Suprapubic skin (tissue), 4 donors: ENCODE data around the gene ZMYND11.

Source experiments
- CTCF ChIP-seq, 2 donors: fragments of 200-600 bp in 1 of 2; fragments of 450-650 bp in 1 of 2; sonication (generic) in 1 of 2; IDR thresholded peaks; one replicate each; pipeline ENCODE4 v1.5.1; 2016 to 2019; ENCODE audit warnings: antibody characterized with exemption in 2 of 2, mild to moderate bottlenecking in 1 of 2, moderate library complexity in 1 of 2
- EP300 ChIP-seq: sonication (generic); formaldehyde crosslinking; IDR thresholded peaks from one replicate; pipeline ENCODE4 v1.6.1; 2017; ENCODE audit warnings: antibody characterized with exemption
- POLR2AphosphoS5 ChIP-seq, 3 donors: sonication (generic); formaldehyde crosslinking; IDR thresholded peaks; one replicate each; pipeline ENCODE4 v1.6.1; 2017; ENCODE audit warnings: antibody characterized with exemption in 3 of 3

DNA sequence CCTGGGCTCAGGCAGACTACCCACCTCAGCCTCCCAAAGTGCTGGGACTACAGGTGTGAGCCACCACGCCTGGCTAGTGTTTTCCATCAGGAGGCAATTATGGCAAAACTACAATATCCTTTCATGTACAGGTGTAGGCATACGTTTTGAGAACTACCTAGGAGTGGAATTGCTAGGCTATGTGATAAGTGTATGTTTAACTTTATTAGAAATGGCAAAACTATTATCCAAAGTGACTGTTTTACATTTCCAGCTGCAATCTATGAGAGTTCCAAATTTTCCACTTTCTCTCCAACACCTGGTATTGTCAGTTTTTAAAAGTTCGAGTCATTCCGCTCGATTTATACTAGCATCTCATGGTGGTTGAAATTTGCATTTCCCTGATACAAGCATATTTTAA is 59.0 kb downstream of the ZMYND11 start:
- TF ChIP-seq CTCF (IDR thresholded peaks at IDR 0.05) (no peak), POLR2AphosphoS5 (IDR thresholded peaks at IDR 0.05) (no peak), EP300 (no peak)
